A549 (cell line): Measurements from ENCODE around the gene GOLGA6L2.

ENCODE experiments used
- BHLHE40 ChIP-seq: IDR thresholded peaks from 2 replicates; pipeline ENCODE4 v1.6.1; 2012; ENCODE audit warnings: low read depth, low read length, inconsistent platforms
- CBX8 ChIP-seq: fragments of 200-600 bp; sonication (generic); IDR thresholded peaks from 2 replicates; pipeline ENCODE4 v1.6.1; 2016
- EP300 ChIP-seq, 2 experiments: fragments of >200 bp; sonication (Bioruptor Twin); formaldehyde crosslinking; IDR thresholded peaks; 2 replicates in 1 of 2; 3 replicates in 1 of 2; pipeline ENCODE4 v1.6.1; 2016 to 2017
- JUNB ChIP-seq: fragments of >200 bp; sonication (Bioruptor Twin); formaldehyde crosslinking; IDR thresholded peaks from 2 replicates; pipeline ENCODE4 v1.6.1; 2016
- POLR2A ChIP-seq: IDR thresholded peaks from 2 replicates; pipeline ENCODE4 v1.6.1; 2012; ENCODE audit warnings: mild to moderate bottlenecking, low read length
- RCOR1 ChIP-seq: fragments of 150-350 bp; IDR thresholded peaks from 2 replicates; pipeline ENCODE4 v1.6.1; 2014; ENCODE audit warnings: antibody characterized with exemption, low read length, low read depth
- TF ChIP-seq, protein P1 (sequence below): fragments of >200 bp; sonication (Bioruptor Twin); formaldehyde crosslinking; IDR thresholded peaks from 3 replicates; pipeline ENCODE4 v1.5.1; 2016
- TF ChIP-seq, protein P2 (sequence below): IDR thresholded peaks from 2 replicates; pipeline ENCODE4 v1.6.1; 2012

GRCh38 chr15:23397779-23398178, 49.3 kb downstream of the GOLGA6L2 start:
- no peak for TF ChIP-seq EP300 (IDR thresholded peaks at IDR 0.05)
- TF ChIP-seq, protein P1, sequence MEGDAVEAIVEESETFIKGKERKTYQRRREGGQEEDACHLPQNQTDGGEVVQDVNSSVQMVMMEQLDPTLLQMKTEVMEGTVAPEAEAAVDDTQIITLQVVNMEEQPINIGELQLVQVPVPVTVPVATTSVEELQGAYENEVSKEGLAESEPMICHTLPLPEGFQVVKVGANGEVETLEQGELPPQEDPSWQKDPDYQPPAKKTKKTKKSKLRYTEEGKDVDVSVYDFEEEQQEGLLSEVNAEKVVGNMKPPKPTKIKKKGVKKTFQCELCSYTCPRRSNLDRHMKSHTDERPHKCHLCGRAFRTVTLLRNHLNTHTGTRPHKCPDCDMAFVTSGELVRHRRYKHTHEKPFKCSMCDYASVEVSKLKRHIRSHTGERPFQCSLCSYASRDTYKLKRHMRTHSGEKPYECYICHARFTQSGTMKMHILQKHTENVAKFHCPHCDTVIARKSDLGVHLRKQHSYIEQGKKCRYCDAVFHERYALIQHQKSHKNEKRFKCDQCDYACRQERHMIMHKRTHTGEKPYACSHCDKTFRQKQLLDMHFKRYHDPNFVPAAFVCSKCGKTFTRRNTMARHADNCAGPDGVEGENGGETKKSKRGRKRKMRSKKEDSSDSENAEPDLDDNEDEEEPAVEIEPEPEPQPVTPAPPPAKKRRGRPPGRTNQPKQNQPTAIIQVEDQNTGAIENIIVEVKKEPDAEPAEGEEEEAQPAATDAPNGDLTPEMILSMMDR, result no peak
- TF ChIP-seq, protein P2, sequence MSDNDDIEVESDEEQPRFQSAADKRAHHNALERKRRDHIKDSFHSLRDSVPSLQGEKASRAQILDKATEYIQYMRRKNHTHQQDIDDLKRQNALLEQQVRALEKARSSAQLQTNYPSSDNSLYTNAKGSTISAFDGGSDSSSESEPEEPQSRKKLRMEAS, result no peak
- TF ChIP-seq RCOR1, result no peak
- TF ChIP-seq CBX8, result no peak
- no peak for TF ChIP-seq JUNB
- no peak for TF ChIP-seq BHLHE40
- no peak for TF ChIP-seq POLR2A
